SU-DHL-6 (cell line): Measurements from ENCODE around the gene NEURL4.

Source experiments
- CTCF ChIP-seq: fragments of 200-600 bp; sonication (generic); IDR thresholded peaks from one replicate; pipeline ENCODE4 v1.5.1; 2017; ENCODE audit warnings: antibody characterized with exemption, mild to moderate bottlenecking, low read length, moderate library complexity; ENCODE audit not compliant: insufficient read depth, poor library complexity, severe bottlenecking
- EZH2phosphoT487 ChIP-seq: fragments of 200-600 bp; sonication (generic), shearing (Covaris generic); conservative IDR thresholded peaks from 2 replicates; pipeline ENCODE4 v1.6.1; 2018; ENCODE audit warnings: mild to moderate bottlenecking, antibody characterized with exemption, low read length, moderate library complexity, mixed read lengths

DNA sequence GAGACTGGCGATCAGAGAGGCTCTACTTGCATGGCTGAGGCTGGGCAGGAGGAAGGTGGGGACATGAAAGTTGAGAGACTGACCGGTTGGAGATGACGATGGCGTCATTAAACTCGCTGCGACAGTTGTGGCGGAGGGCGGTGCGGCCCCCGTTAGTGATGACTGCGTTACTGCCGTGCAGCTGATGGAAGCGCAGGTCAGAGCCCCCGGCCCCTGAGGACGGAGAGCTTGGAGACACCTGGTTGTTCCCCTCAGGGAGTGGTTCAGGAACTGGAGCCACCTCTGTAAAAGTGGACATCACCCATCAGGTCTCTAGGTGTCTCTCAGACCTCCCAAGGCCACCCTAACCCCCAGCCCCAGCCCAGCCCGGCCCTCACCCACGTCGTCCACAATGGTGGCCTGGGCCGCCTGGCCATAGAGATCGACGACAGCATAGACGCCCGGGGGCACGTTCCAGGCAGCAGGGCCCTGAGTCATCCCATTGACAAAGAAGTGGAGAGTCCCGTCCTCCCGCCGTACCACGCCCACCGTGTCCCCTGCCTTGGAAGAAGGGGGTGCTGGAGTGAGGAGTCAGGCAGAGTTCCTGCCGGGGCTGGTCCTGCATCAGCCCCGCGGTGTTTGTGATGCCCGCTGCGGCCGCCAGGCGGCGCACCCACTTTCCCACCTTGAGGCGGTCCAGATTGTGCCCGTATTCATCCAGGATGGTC, 5.3 kb downstream of the NEURL4 start:
- TF ChIP-seq CTCF (peak; percentile 87), EZH2phosphoT487 (no peak)
